SK-N-SH treated with all-trans-retinoic acid at 6 μM for 48 hours (cell line): Measurements from ENCODE around the gene GORASP1.

Source experiments
- GLIS3 ChIP-seq: fragments of 250-450 bp; sonication (Bioruptor Pico); IDR thresholded peaks from 2 replicates; pipeline ENCODE4 v1.5.0; 2020; ENCODE audit warnings: mild to moderate bottlenecking, moderate library complexity
- ISL1 ChIP-seq: fragments of 250-450 bp; sonication (Bioruptor Pico); IDR thresholded peaks from 2 replicates; pipeline ENCODE4 v2.1.2; 2022; ENCODE audit warnings: mild to moderate bottlenecking, moderate library complexity
- OSR1 ChIP-seq: fragments of 250-450 bp; sonication (Bioruptor Pico); IDR thresholded peaks from 2 replicates; pipeline ENCODE4 v1.8.0; 2022; ENCODE audit warnings: moderate library complexity, mild to moderate bottlenecking, inconsistent platforms
- PATZ1 ChIP-seq: fragments of 250-450 bp; sonication (Bioruptor Pico); IDR thresholded peaks from 2 replicates; pipeline ENCODE4 v1.8.0; 2020; ENCODE audit warnings: mild to moderate bottlenecking, moderate library complexity, borderline replicate concordance
- SNAI2 ChIP-seq: fragments of 250-450 bp; sonication (Bioruptor Pico); IDR thresholded peaks from 2 replicates; pipeline ENCODE4 v1.5.0; 2020; ENCODE audit warnings: mild to moderate bottlenecking, moderate library complexity
- TOX ChIP-seq: fragments of 250-450 bp; sonication (Bioruptor Pico); IDR thresholded peaks from 2 replicates; pipeline ENCODE4 v1.8.0; 2021; ENCODE audit warnings: mild to moderate bottlenecking, moderate library complexity, borderline replicate concordance
- ZFP3 ChIP-seq: fragments of 250-450 bp; sonication (Bioruptor Pico); IDR thresholded peaks from 2 replicates; pipeline ENCODE4 v1.5.0; 2020; ENCODE audit warnings: mild to moderate bottlenecking, moderate library complexity
- ZFP30 ChIP-seq: fragments of 450-650 bp; formaldehyde crosslinking; IDR thresholded peaks from 2 replicates; pipeline ENCODE4 v1.5.0; 2022; ENCODE audit warnings: mild to moderate bottlenecking, moderate library complexity
- TF ChIP-seq, protein P1 (sequence below): fragments of 250-450 bp; sonication (Bioruptor Pico); IDR thresholded peaks from 2 replicates; pipeline ENCODE4 v1.5.1; 2020; ENCODE audit warnings: low read depth, mild to moderate bottlenecking, moderate library complexity
- TF ChIP-seq, protein P2 (sequence below): fragments of 250-450 bp; sonication (Bioruptor Pico); IDR thresholded peaks from 2 replicates; pipeline ENCODE4 v1.5.0; 2020; ENCODE audit warnings: mild to moderate bottlenecking, moderate library complexity

DNA sequence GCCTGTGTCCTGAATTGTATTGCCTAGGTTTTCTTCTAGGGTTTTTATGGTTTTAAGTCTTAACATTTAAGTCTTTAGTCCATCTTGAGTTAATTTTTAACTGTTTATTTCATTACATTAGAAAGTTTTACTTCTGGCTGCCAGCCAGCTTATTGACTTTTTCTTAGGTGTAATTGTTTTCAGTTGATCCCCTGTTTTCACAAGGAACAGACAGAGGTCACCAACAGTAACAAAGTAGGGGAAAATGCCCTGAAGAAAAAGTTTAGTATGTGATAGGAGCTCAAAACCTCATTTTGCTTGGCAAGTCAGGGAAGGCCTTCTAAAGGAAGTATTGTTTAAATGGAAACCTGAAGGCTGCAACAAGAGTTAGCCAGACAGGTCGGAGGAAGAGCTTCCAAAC is 45.2 kb downstream of the GORASP1 start:
- TF ChIP-seq, protein P1, sequence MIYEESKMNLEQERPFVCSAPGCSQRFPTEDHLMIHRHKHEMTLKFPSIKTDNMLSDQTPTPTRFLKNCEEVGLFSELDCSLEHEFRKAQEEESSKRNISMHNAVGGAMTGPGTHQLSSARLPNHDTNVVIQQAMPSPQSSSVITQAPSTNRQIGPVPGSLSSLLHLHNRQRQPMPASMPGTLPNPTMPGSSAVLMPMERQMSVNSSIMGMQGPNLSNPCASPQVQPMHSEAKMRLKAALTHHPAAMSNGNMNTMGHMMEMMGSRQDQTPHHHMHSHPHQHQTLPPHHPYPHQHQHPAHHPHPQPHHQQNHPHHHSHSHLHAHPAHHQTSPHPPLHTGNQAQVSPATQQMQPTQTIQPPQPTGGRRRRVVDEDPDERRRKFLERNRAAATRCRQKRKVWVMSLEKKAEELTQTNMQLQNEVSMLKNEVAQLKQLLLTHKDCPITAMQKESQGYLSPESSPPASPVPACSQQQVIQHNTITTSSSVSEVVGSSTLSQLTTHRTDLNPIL (CRISPR knock-in tag) = no peak
- TF ChIP-seq GLIS3 (CRISPR knock-in tag) (no peak), TOX (no peak), OSR1 (CRISPR knock-in tag) (no peak), ZFP3 (no peak), ZFP30 (CRISPR knock-in tag) (no peak), PATZ1 (CRISPR knock-in tag) (no peak), ISL1 (CRISPR knock-in tag) (no peak), SNAI2 (no peak)
- TF ChIP-seq, protein P2, sequence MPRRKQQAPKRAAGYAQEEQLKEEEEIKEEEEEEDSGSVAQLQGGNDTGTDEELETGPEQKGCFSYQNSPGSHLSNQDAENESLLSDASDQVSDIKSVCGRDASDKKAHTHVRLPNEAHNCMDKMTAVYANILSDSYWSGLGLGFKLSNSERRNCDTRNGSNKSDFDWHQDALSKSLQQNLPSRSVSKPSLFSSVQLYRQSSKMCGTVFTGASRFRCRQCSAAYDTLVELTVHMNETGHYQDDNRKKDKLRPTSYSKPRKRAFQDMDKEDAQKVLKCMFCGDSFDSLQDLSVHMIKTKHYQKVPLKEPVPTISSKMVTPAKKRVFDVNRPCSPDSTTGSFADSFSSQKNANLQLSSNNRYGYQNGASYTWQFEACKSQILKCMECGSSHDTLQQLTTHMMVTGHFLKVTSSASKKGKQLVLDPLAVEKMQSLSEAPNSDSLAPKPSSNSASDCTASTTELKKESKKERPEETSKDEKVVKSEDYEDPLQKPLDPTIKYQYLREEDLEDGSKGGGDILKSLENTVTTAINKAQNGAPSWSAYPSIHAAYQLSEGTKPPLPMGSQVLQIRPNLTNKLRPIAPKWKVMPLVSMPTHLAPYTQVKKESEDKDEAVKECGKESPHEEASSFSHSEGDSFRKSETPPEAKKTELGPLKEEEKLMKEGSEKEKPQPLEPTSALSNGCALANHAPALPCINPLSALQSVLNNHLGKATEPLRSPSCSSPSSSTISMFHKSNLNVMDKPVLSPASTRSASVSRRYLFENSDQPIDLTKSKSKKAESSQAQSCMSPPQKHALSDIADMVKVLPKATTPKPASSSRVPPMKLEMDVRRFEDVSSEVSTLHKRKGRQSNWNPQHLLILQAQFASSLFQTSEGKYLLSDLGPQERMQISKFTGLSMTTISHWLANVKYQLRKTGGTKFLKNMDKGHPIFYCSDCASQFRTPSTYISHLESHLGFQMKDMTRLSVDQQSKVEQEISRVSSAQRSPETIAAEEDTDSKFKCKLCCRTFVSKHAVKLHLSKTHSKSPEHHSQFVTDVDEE = no peak
